ENCODE data around the gene HPCAL1. TPM values are rescaled to one million over a fixed set of nuclear protein-coding genes. Genes with fewer than 3 reads are reported as not detected.

The HPCAL1 gene
- polyA plus RNA-seq, 1 donor from 2014 or later = 63.4 TPM

DNA sequence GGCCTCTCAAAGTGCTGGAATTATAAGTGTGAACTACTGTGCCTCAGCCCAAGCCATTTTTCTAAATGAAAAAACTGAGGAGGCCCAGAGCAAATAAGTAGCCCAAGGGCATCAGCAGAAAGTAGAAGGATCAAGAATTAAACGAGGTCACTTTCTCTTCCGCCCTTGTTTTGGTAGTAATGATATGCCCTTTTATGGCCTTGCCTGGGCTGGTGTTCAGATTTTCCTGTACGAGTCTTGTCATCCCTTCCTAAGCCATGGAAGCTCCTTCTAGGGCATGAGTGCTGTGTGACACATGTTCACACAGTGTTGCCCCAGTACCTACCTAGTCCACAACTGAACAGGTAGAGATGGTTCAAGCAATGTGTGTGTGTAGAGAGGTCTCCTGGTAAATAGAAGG, 6.6 kb downstream of the HPCAL1 start:
- Histone ChIP-seq H3F3A (ENCODE audit: insufficient read depth, low read length, poor library complexity, severe bottlenecking) (no peaks in the 10 kb centered on the region), H3K9me3 (ENCODE audit: low read length) (no peaks in the 10 kb centered on the region), H3K36me3 (ENCODE audit: insufficient read depth, low read length) (peaks cover 6% of the 10 kb centered on the region), H3K9me2 (ENCODE audit: insufficient read depth, low read length) (no peaks in the 10 kb centered on the region), H3K4me3 (ENCODE audit: low read length) (no peak overlapping the region), H3K27ac (ENCODE audit: low read length) (no peak overlapping the region), H3K79me2 (replicated peaks; ENCODE audit: insufficient read depth, low read length) (no peaks in the 10 kb centered on the region), H3K9ac (ENCODE audit: low read length) (no peak overlapping the region), H4K20me1 (ENCODE audit: insufficient read depth) (no peaks in the 10 kb centered on the region), H3K27me3 (ENCODE audit: insufficient read depth, low read depth, low read length) (peaks cover 19% of the 10 kb centered on the region), H2AFZ (ENCODE audit: low read depth, low read length) (no peak overlapping the region), H3K4me2 (ENCODE audit: low read length) (no peak overlapping the region)
- TF ChIP-seq MXI1 (conservative IDR thresholded peaks at IDR 0.05; ENCODE audit: poor library complexity, severe bottlenecking) (no peak), EP300 (conservative IDR thresholded peaks at IDR 0.05; ENCODE audit: poor library complexity, severe bottlenecking) (no peak), SMC3 (conservative IDR thresholded peaks at IDR 0.05; ENCODE audit: poor library complexity) (no peak), POLR2AphosphoS5 (IDR thresholded peaks at IDR 0.05) (no peak), TAF1 (IDR thresholded peaks at IDR 0.05; ENCODE audit: low read depth) (no peak)
- TF ChIP-seq, protein P1, sequence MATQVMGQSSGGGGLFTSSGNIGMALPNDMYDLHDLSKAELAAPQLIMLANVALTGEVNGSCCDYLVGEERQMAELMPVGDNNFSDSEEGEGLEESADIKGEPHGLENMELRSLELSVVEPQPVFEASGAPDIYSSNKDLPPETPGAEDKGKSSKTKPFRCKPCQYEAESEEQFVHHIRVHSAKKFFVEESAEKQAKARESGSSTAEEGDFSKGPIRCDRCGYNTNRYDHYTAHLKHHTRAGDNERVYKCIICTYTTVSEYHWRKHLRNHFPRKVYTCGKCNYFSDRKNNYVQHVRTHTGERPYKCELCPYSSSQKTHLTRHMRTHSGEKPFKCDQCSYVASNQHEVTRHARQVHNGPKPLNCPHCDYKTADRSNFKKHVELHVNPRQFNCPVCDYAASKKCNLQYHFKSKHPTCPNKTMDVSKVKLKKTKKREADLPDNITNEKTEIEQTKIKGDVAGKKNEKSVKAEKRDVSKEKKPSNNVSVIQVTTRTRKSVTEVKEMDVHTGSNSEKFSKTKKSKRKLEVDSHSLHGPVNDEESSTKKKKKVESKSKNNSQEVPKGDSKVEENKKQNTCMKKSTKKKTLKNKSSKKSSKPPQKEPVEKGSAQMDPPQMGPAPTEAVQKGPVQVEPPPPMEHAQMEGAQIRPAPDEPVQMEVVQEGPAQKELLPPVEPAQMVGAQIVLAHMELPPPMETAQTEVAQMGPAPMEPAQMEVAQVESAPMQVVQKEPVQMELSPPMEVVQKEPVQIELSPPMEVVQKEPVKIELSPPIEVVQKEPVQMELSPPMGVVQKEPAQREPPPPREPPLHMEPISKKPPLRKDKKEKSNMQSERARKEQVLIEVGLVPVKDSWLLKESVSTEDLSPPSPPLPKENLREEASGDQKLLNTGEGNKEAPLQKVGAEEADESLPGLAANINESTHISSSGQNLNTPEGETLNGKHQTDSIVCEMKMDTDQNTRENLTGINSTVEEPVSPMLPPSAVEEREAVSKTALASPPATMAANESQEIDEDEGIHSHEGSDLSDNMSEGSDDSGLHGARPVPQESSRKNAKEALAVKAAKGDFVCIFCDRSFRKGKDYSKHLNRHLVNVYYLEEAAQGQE (IDR thresholded peaks at IDR 0.05; ENCODE audit: borderline replicate concordance) = no peak
- TF ChIP-seq, protein P2, sequence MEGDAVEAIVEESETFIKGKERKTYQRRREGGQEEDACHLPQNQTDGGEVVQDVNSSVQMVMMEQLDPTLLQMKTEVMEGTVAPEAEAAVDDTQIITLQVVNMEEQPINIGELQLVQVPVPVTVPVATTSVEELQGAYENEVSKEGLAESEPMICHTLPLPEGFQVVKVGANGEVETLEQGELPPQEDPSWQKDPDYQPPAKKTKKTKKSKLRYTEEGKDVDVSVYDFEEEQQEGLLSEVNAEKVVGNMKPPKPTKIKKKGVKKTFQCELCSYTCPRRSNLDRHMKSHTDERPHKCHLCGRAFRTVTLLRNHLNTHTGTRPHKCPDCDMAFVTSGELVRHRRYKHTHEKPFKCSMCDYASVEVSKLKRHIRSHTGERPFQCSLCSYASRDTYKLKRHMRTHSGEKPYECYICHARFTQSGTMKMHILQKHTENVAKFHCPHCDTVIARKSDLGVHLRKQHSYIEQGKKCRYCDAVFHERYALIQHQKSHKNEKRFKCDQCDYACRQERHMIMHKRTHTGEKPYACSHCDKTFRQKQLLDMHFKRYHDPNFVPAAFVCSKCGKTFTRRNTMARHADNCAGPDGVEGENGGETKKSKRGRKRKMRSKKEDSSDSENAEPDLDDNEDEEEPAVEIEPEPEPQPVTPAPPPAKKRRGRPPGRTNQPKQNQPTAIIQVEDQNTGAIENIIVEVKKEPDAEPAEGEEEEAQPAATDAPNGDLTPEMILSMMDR (IDR thresholded peaks at IDR 0.05; ENCODE audit: poor library complexity, severe bottlenecking) = no peak

DNA sequence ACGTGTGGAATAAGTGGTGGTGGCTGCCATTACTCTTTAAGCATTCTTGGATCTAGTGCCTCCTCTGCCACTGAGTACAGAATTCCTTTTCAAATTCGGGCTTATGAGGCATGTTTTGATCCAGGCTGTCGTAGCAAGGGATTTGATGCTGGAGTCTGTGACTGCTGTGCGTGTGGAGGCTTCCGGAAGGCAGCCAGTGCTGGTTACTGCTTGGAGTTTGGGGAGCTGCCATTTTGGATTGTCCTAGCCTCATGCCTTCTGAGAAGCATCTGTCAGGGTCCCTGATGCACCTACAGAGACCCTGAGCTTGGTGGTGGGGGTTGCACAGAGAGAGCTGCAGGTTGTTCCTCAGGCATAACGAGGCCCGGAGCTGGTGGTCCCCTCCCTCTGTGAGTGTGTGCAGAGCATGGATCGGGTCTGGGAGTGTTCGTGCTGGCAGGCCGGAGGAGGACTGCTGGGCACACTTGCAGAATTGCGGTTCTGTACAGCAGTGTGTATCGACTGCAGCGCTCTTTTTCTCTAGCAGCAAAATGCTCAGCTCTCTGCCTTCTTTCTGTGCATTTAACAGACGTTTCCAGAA, 7.7 kb downstream of the HPCAL1 start:
- H2AFZ ChIP-seq (ENCODE audit: low read depth, low read length) = no peak overlapping the region
- H3K36me3 ChIP-seq (ENCODE audit: insufficient read depth, low read length) = peaks cover 6% of the 10 kb centered on the region
- H3K9me3 ChIP-seq (ENCODE audit: low read length) = no peaks in the 10 kb centered on the region
- TF ChIP-seq MXI1 (conservative IDR thresholded peaks at IDR 0.05; ENCODE audit: poor library complexity, severe bottlenecking) (no peak), POLR2AphosphoS5 (IDR thresholded peaks at IDR 0.05) (no peak), TAF1 (IDR thresholded peaks at IDR 0.05; ENCODE audit: low read depth) (no peak), EZH2 (IDR thresholded peaks at IDR 0.05; ENCODE audit: borderline replicate concordance, insufficient read depth, low read length, poor library complexity, severe bottlenecking) (no peak), RAD21 (conservative IDR thresholded peaks at IDR 0.05) (no peak), EP300 (conservative IDR thresholded peaks at IDR 0.05; ENCODE audit: poor library complexity, severe bottlenecking) (no peak), SMC3 (conservative IDR thresholded peaks at IDR 0.05; ENCODE audit: poor library complexity) (no peak)
- TF ChIP-seq, protein P2 (IDR thresholded peaks at IDR 0.05; ENCODE audit: poor library complexity, severe bottlenecking) = no peak
- TF ChIP-seq, protein P1 (IDR thresholded peaks at IDR 0.05; ENCODE audit: borderline replicate concordance) = no peak
- H3K4me2 ChIP-seq (ENCODE audit: low read length) = no peak overlapping the region
- H3K9ac ChIP-seq (ENCODE audit: low read length) = no peak overlapping the region
- H3K4me3 ChIP-seq (ENCODE audit: low read length) = no peak overlapping the region
- no peaks in the 10 kb centered on the region for H3F3A ChIP-seq (ENCODE audit: insufficient read depth, low read length, poor library complexity, severe bottlenecking)
- H3K27ac ChIP-seq (ENCODE audit: low read length) = peak overlapping the region; percentile 7
- peaks cover 8% of the 10 kb centered on the region for H3K27me3 ChIP-seq (ENCODE audit: insufficient read depth, low read depth, low read length)
- H3K79me2 ChIP-seq (replicated peaks; ENCODE audit: insufficient read depth, low read length) = no peaks in the 10 kb centered on the region
- no peaks in the 10 kb centered on the region for H4K20me1 ChIP-seq (ENCODE audit: insufficient read depth)
- H3K9me2 ChIP-seq (ENCODE audit: insufficient read depth, low read length) = no peaks in the 10 kb centered on the region
